ENCODE data around the gene LAMTOR3. TPM values are rescaled to one million over a fixed set of nuclear protein-coding genes. Genes with fewer than 3 reads are reported as not detected.

The LAMTOR3 gene
- polyA plus RNA-seq, 1 donor (not counting 4 experiments of a cell fraction or from before 2014, with no cell fraction given): 92.2 TPM

DNA sequence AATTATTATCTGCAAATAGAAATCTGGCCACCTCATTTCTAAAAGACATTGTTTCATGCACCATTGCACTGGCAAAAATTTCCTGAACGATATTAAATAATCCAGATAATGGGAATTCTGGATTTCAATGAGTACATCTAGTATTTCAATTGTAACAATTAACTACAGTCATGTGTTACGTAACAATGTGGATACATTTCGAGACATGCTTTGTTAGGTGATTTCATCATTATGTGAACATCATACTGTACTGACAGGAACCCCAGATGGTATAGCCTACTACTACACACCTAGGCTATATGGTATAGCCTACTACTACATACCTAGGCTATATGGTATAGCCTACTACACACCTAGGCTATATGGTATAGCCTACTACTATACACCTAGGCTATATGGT is 14.8 kb downstream of the LAMTOR3 start:
- H4K20me1 ChIP-seq (ENCODE audit: control insufficient read depth, extremely low read depth, insufficient read depth, low read length): no peaks in the 10 kb centered on the region
- H3K27ac ChIP-seq (ENCODE audit: control insufficient read depth, insufficient read depth, low read length): peak overlapping the region; percentile 34
- no peaks in the 10 kb centered on the region for H3K27me3 ChIP-seq (ENCODE audit: control insufficient read depth, extremely low read depth, insufficient read depth, low read length)
- H3K9me3 ChIP-seq (ENCODE audit: control insufficient read depth, low read depth, low read length): no peaks in the 10 kb centered on the region
- no peak overlapping the region for H3K9ac ChIP-seq (ENCODE audit: control insufficient read depth, extremely low read depth, insufficient read depth, low read length)
- no peaks in the 10 kb centered on the region for H3K79me2 ChIP-seq (ENCODE audit: control insufficient read depth, insufficient read depth, low read length)
- dilution Hi-C loops (cut with MboI; ENCODE audit: extremely low pct_ligation_motif_present, low sequenced_read_pairs): no loop called here
- H3K4me2 ChIP-seq (ENCODE audit: control insufficient read depth, extremely low read depth, insufficient read depth, low read depth, low read length): no peak overlapping the region
- no peak for TF ChIP-seq EZH2 (IDR thresholded peaks at IDR 0.05; ENCODE audit: low read length)
- TF ChIP-seq, protein P1, sequence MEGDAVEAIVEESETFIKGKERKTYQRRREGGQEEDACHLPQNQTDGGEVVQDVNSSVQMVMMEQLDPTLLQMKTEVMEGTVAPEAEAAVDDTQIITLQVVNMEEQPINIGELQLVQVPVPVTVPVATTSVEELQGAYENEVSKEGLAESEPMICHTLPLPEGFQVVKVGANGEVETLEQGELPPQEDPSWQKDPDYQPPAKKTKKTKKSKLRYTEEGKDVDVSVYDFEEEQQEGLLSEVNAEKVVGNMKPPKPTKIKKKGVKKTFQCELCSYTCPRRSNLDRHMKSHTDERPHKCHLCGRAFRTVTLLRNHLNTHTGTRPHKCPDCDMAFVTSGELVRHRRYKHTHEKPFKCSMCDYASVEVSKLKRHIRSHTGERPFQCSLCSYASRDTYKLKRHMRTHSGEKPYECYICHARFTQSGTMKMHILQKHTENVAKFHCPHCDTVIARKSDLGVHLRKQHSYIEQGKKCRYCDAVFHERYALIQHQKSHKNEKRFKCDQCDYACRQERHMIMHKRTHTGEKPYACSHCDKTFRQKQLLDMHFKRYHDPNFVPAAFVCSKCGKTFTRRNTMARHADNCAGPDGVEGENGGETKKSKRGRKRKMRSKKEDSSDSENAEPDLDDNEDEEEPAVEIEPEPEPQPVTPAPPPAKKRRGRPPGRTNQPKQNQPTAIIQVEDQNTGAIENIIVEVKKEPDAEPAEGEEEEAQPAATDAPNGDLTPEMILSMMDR (optimal IDR thresholded peaks at IDR 0.05 in 1 of 3, IDR thresholded peaks at IDR 0.05 in 1 of 3, conservative IDR thresholded peaks at IDR 0.05 in 1 of 3; ENCODE audit: extremely low read depth in 1 of 3, insufficient read depth in 2 of 3, low read length in 3 of 3): no peak
- H3K9me1 ChIP-seq (ENCODE audit: control insufficient read depth, extremely low read depth, insufficient read depth, low read length): no peaks in the 10 kb centered on the region
- H3K4me1 ChIP-seq (ENCODE audit: control insufficient read depth, extremely low read depth, insufficient read depth, low read length): no peaks in the 10 kb centered on the region
- H3K36me3 ChIP-seq (ENCODE audit: control insufficient read depth in 2 of 2, extremely low read depth in 1 of 2, insufficient read depth in 2 of 2, low read length in 2 of 2): peaks cover 13 to 19% of the 10 kb centered on the region in 2 experiments
- FAIRE-seq (peak; percentile 36), DNase-seq (ENCODE audit: low read depth, low spot score) (no peak)
- no peak overlapping the region for H3K4me3 ChIP-seq (ENCODE audit: control insufficient read depth in 2 of 3, extremely low read depth in 1 of 3, insufficient read depth in 2 of 3, low read depth in 1 of 3, low read length in 3 of 3)
- no peak overlapping the region for H2AFZ ChIP-seq (ENCODE audit: control insufficient read depth, low read length)

DNA sequence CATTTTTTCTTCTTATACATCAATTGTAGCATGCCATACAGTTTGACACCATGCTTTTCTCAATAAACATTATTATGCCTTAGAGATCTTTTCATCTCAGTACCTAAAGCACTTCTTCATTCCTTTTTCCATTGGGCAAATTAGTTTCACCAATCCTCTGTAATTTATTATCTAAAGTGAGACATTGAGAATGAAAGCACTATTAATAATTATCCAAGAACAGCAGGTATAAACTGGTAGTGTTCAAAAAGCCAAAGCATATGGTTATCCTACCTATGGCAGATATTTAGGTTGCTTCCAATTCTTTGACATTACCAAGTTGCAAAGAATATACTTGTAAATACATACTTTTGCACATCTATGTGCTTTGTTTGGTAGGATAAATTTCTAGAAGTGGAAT is 15.6 kb downstream of the LAMTOR3 start:
- no peak for TF ChIP-seq EZH2 (IDR thresholded peaks at IDR 0.05; ENCODE audit: low read length)
- TF ChIP-seq, protein P1 (optimal IDR thresholded peaks at IDR 0.05 in 1 of 3, IDR thresholded peaks at IDR 0.05 in 1 of 3, conservative IDR thresholded peaks at IDR 0.05 in 1 of 3; ENCODE audit: extremely low read depth in 1 of 3, insufficient read depth in 2 of 3, low read length in 3 of 3): no peak
- H3K27me3 ChIP-seq (ENCODE audit: control insufficient read depth, extremely low read depth, insufficient read depth, low read length): no peaks in the 10 kb centered on the region
- H3K4me3 ChIP-seq (ENCODE audit: control insufficient read depth in 2 of 3, extremely low read depth in 1 of 3, insufficient read depth in 2 of 3, low read depth in 1 of 3, low read length in 3 of 3): no peak overlapping the region
- H3K79me2 ChIP-seq (ENCODE audit: control insufficient read depth, insufficient read depth, low read length): no peaks in the 10 kb centered on the region
- FAIRE-seq (no peak), DNase-seq (ENCODE audit: low read depth, low spot score) (no peak)
- H3K4me2 ChIP-seq (ENCODE audit: control insufficient read depth, extremely low read depth, insufficient read depth, low read depth, low read length): no peak overlapping the region
- H3K36me3 ChIP-seq (ENCODE audit: control insufficient read depth in 2 of 2, extremely low read depth in 1 of 2, insufficient read depth in 2 of 2, low read length in 2 of 2): peaks cover 12 to 16% of the 10 kb centered on the region in 2 experiments
- no peaks in the 10 kb centered on the region for H3K4me1 ChIP-seq (ENCODE audit: control insufficient read depth, extremely low read depth, insufficient read depth, low read length)
- H4K20me1 ChIP-seq (ENCODE audit: control insufficient read depth, extremely low read depth, insufficient read depth, low read length): no peaks in the 10 kb centered on the region
- H3K9me1 ChIP-seq (ENCODE audit: control insufficient read depth, extremely low read depth, insufficient read depth, low read length): no peaks in the 10 kb centered on the region
- H2AFZ ChIP-seq (ENCODE audit: control insufficient read depth, low read length): no peak overlapping the region
- H3K9ac ChIP-seq (ENCODE audit: control insufficient read depth, extremely low read depth, insufficient read depth, low read length): no peak overlapping the region
- H3K9me3 ChIP-seq (ENCODE audit: control insufficient read depth, low read depth, low read length): no peaks in the 10 kb centered on the region
- dilution Hi-C loops (cut with MboI; ENCODE audit: extremely low pct_ligation_motif_present, low sequenced_read_pairs): no loop called here
- no peak overlapping the region for H3K27ac ChIP-seq (ENCODE audit: control insufficient read depth, insufficient read depth, low read length)

All from keratinocyte (primary cell).